Hepatocyte (in vitro differentiated cells): ENCODE results near the gene LRRC18. TPM values are rescaled to one million over a fixed set of nuclear protein-coding genes. Genes with fewer than 3 reads are reported as not detected.

Experiments
- DNase-seq: peaks from one replicate; pipeline ENCODE4 v3.0.0-alpha.2; 2016; ENCODE audit warnings: low spot score
- H2AFZ ChIP-seq: fragments of 200-600 bp; sonication (generic); 2 replicates; pipeline ENCODE4 v1.6.0; 2016; ENCODE audit warnings: antibody characterized with exemption, mild to moderate bottlenecking
- H3K27ac ChIP-seq: fragments of 200-600 bp; sonication (generic); 2 replicates; pipeline ENCODE4 v1.5.1; 2016; ENCODE audit warnings: mild to moderate bottlenecking
- H3K27me3 ChIP-seq: fragments of 200-600 bp; sonication (generic); 2 replicates; pipeline ENCODE4 v1.6.1; 2016
- H3K36me3 ChIP-seq: fragments of 200-600 bp; sonication (generic); replicated peaks from 2 replicates; pipeline ENCODE4 v1.5.1; 2016; ENCODE audit warnings: low read depth; ENCODE audit not compliant: insufficient read depth
- H3K4me1 ChIP-seq: fragments of 200-600 bp; sonication (generic); 2 replicates; pipeline ENCODE4 v1.5.1; 2016; ENCODE audit warnings: mild to moderate bottlenecking, moderate library complexity; ENCODE audit not compliant: insufficient read depth
- H3K4me2 ChIP-seq: fragments of 200-600 bp; sonication (generic); 2 replicates; pipeline ENCODE4 v1.6.0; 2016
- H3K4me3 ChIP-seq: fragments of 200-600 bp; sonication (generic); 2 replicates; pipeline ENCODE4 v1.5.1; 2016; ENCODE audit warnings: mild to moderate bottlenecking
- H3K79me2 ChIP-seq: fragments of 200-600 bp; sonication (generic); 2 replicates; pipeline ENCODE4 v1.6.0; 2017; ENCODE audit warnings: mild to moderate bottlenecking
- H3K9me2 ChIP-seq: fragments of 200-600 bp; sonication (generic); replicated peaks from 2 replicates; pipeline ENCODE4 v1.6.0; 2017; ENCODE audit warnings: mild to moderate bottlenecking; ENCODE audit not compliant: insufficient read depth
- H3K9me3 ChIP-seq: fragments of 200-600 bp; sonication (generic); 2 replicates; pipeline ENCODE4 v1.5.1; 2016; ENCODE audit warnings: low read depth, mild to moderate bottlenecking
- H4K20me1 ChIP-seq: fragments of 200-600 bp; sonication (generic); 2 replicates; pipeline ENCODE4 v1.6.0; 2016; ENCODE audit warnings: mild to moderate bottlenecking; ENCODE audit not compliant: insufficient read depth, poor library complexity, severe bottlenecking
- EZH2 ChIP-seq: fragments of 200-600 bp; sonication (generic); IDR thresholded peaks from 2 replicates; pipeline ENCODE4 v1.6.1; 2016; ENCODE audit warnings: antibody characterized with exemption, mild to moderate bottlenecking, borderline replicate concordance
- EZH2phosphoT487 ChIP-seq: fragments of 200-600 bp; sonication (generic); IDR thresholded peaks from one replicate; pipeline ENCODE4 v1.6.1; 2018; ENCODE audit warnings: antibody characterized with exemption, mild to moderate bottlenecking, low read depth, moderate library complexity; ENCODE audit not compliant: unreplicated experiment, severe bottlenecking
- WGBS: methylation state at CpG from one replicate; pipeline ENCODE4 v1.1.6; 2016; ENCODE audit warnings: low lambda C conversion rate; ENCODE audit errors: missing lambda C conversion rate; 5-methylcytosine and 5-hydroxymethylcytosine counted together
- polyA plus RNA-seq: library from polyadenylated mRNA; unstranded; fragments of >200 nt; fragmentation: Nextera tagmentation; extraction: Ambion mirVana; gene quantifications from 2 replicates; pipeline ENCODE4 v1.2.1, GENCODE V29; 2016
- total RNA-seq: library from RNA; depleted of rRNA; stranded (reverse); fragments of >200 nt; gene quantifications from 2 replicates; pipeline ENCODE4 v1.2.3, GENCODE V29; 2014
- TF ChIP-seq, protein P1 (sequence below): fragments of 200-600 bp; sonication (generic); IDR thresholded peaks from 2 replicates; pipeline ENCODE4 v1.5.1; 2016; ENCODE audit warnings: antibody characterized with exemption, mild to moderate bottlenecking; ENCODE audit not compliant: poor library complexity

Gene LRRC18
- total and polyA plus RNA-seq, 2 experiments from 2014 or later = not detected

DNA sequence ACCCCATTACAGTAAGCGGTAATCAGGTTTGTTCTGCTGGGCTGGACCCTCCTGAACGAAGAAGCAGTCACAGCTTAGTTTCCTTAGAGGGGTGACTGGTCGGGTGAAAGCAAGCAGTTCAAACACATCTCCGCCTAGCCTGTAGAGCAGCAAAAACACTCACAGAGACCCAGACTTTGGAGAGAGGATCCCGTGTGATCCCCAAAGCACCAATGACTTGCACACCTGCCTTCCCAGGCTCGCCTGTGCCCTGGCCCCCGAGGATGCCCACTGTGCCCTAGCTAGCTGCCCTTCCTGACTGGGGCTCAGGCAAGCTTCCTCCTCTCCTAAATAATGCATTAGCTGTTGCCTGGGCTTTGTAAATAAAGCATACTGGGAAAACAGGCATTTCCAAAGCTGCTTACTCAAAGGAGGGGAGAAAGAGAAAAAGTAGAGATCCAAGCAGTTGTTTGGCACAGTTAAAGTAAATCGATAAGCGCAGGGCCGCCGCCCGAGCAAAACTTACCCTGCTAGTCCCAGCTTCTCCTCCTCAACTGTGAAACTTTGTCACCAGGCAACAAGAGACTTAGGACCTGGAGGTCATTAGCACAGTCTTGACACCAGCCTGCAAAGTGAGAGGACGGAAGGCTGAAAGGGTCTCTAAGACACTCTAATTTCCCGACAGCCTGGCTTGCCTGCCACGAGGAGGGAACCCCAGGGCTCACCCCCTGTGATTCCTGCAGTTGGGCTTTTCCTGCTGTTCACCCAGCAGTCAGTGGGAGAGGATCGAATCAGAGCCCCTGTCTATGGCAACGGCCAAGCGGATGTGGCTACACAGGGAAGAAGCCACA is 4.8 kb downstream of the LRRC18 start:
- Histone ChIP-seq H3K79me2 (no peaks in the 10 kb centered on the region), H3K9me3 (no peaks in the 10 kb centered on the region), H3K4me3 (no peak overlapping the region), H3K4me2 (no peak overlapping the region), H3K27ac (no peak overlapping the region), H3K9me2 (no peaks in the 10 kb centered on the region), H4K20me1 (no peaks in the 10 kb centered on the region), H3K36me3 (no peaks in the 10 kb centered on the region), H2AFZ (no peak overlapping the region), H3K27me3 (no peaks in the 10 kb centered on the region), H3K4me1 (no peaks in the 10 kb centered on the region)
- 65% methylated on average over 18 of the region's 18 CpGs for WGBS
- DNase-seq = no peak
- no peak for TF ChIP-seq EZH2
- TF ChIP-seq EZH2phosphoT487 = no peak
- TF ChIP-seq, protein P1, sequence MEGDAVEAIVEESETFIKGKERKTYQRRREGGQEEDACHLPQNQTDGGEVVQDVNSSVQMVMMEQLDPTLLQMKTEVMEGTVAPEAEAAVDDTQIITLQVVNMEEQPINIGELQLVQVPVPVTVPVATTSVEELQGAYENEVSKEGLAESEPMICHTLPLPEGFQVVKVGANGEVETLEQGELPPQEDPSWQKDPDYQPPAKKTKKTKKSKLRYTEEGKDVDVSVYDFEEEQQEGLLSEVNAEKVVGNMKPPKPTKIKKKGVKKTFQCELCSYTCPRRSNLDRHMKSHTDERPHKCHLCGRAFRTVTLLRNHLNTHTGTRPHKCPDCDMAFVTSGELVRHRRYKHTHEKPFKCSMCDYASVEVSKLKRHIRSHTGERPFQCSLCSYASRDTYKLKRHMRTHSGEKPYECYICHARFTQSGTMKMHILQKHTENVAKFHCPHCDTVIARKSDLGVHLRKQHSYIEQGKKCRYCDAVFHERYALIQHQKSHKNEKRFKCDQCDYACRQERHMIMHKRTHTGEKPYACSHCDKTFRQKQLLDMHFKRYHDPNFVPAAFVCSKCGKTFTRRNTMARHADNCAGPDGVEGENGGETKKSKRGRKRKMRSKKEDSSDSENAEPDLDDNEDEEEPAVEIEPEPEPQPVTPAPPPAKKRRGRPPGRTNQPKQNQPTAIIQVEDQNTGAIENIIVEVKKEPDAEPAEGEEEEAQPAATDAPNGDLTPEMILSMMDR = no peak

DNA sequence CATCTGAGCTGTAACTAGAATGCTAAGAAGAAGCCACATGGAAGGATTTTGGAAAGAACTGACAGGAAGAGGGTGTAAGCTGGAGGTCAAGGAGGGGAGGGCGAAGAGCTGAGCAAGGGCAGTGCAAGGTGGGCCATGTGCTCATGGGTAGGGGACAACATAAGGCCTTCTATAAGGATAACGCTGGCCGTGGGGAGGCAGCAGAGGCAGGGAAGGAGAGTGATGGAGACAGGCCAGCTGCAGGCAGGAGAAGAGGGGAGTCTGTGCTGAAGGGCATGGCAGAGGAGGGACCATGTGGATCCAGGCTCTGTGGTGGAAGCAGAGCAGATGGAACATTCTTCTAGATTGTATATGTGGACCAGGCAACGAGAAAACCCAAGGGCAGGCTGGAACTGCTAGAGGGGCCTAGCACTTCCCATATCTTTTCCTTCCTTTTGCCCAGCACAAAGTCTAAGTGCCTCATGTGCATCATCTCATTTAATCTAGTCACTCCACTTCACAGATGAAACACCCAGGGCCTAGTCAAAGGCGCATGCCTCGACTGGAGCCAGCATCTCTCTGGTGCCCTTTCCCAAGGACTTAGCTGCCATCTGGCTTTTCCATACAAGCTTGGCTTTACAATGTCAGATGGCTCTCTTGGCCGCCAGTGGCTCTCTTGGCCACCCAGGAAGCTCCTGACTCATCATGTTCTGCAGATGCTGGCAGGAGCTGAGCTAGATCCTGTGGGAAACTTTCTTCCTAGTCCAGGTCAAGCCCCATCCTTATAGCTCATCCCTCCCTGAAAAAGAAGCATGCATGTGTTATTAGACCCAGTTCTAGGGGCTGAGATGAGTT is 6.6 kb downstream of the LRRC18 start:
- 97% methylated on average over 7 of the region's 7 CpGs for WGBS
- no peak for DNase-seq

GRCh38 chr10:48931188-48931587 is 8.5 kb downstream of the LRRC18 start:
- no peak overlapping the region for H2AFZ ChIP-seq
- H3K9me2 ChIP-seq = no peaks in the 10 kb centered on the region
- H3K27me3 ChIP-seq = no peaks in the 10 kb centered on the region
- TF ChIP-seq, protein P1 = no peak
- H3K36me3 ChIP-seq = no peaks in the 10 kb centered on the region
- H3K4me3 ChIP-seq = no peak overlapping the region
- 36% methylated on average over 4 of the region's 4 CpGs for WGBS
- H3K27ac ChIP-seq = no peak overlapping the region
- H4K20me1 ChIP-seq = no peaks in the 10 kb centered on the region
- no peak for DNase-seq
- no peaks in the 10 kb centered on the region for H3K4me1 ChIP-seq
- no peak overlapping the region for H3K4me2 ChIP-seq
- H3K79me2 ChIP-seq = no peaks in the 10 kb centered on the region
- H3K9me3 ChIP-seq = no peaks in the 10 kb centered on the region

More for the DNA sequence above, 6.6 kb downstream of the LRRC18 start:
- no peak overlapping the region for H3K27ac ChIP-seq
- no peak overlapping the region for H3K4me2 ChIP-seq
- no peaks in the 10 kb centered on the region for H3K9me3 ChIP-seq
- no peaks in the 10 kb centered on the region for H3K9me2 ChIP-seq
- no peak overlapping the region for H2AFZ ChIP-seq
- H3K4me1 ChIP-seq = no peaks in the 10 kb centered on the region
- H3K79me2 ChIP-seq = no peaks in the 10 kb centered on the region
- H3K27me3 ChIP-seq = no peaks in the 10 kb centered on the region
- H3K36me3 ChIP-seq = no peaks in the 10 kb centered on the region
- H4K20me1 ChIP-seq = no peaks in the 10 kb centered on the region
- H3K4me3 ChIP-seq = no peak overlapping the region
- TF ChIP-seq, protein P1 = no peak
- TF ChIP-seq EZH2 (no peak), EZH2phosphoT487 (no peak)
